Sigmoid colon (tissue), 7 donors: ENCODE data around the gene DNAI1. TPM values are rescaled to one million over a fixed set of nuclear protein-coding genes. Genes with fewer than 3 reads are reported as not detected.

Source experiments
- DNase-seq: peaks from one replicate; pipeline ENCODE4 v3.0.0-alpha.2; 2019
- H3K27ac ChIP-seq, 4 donors: fragments of 200-600 bp; sonication (generic); one replicate each; pipeline ENCODE4 v1.5.1; 2016 to 2019; ENCODE audit warnings: mild to moderate bottlenecking in 1 of 4
- H3K27me3 ChIP-seq, 3 donors: fragments of 200-600 bp; sonication (generic); one replicate each; pipeline ENCODE4 v1.5.1; 2019; ENCODE audit warnings: mild to moderate bottlenecking in 1 of 3
- H3K36me3 ChIP-seq, 4 donors: fragments of 200-600 bp; sonication (generic); one replicate each; pipeline ENCODE4 v1.5.1; 2016 to 2019
- H3K4me1 ChIP-seq, 4 donors: fragments of 200-600 bp; sonication (generic); one replicate each; pipeline ENCODE4 v1.5.1; 2017 to 2019
- H3K4me3 ChIP-seq, 4 donors: fragments of 200-600 bp; sonication (generic); one replicate each; pipeline ENCODE4 v1.5.1; 2017 to 2019; ENCODE audit warnings: mild to moderate bottlenecking in 2 of 4, moderate library complexity in 1 of 4
- H3K9me3 ChIP-seq, 4 donors: fragments of 200-600 bp in 3 of 4; sonication (generic) in 3 of 4; one replicate each; pipeline versions ENCODE4 v1.5.1 to v1.6.1; 2013 to 2019
- CTCF ChIP-seq, 4 experiments: fragments of 450-650 bp in 3 of 4; fragments of 200-600 bp in 1 of 4; IDR thresholded peaks; one replicate each; pipeline ENCODE4 v1.5.1; 2016 to 2019; ENCODE audit warnings: antibody characterized with exemption in 4 of 4, mild to moderate bottlenecking in 3 of 4, moderate library complexity in 2 of 4
- EP300 ChIP-seq, 4 donors: sonication (generic); formaldehyde crosslinking; IDR thresholded peaks; one replicate each; pipeline ENCODE4 v1.6.1; 2017; ENCODE audit warnings: antibody characterized with exemption in 4 of 4
- POLR2A ChIP-seq, 2 donors: fragments of 450-650 bp; IDR thresholded peaks; one replicate each; pipeline ENCODE4 v1.6.1; 2016; ENCODE audit warnings: antibody characterized with exemption in 2 of 2, mild to moderate bottlenecking in 2 of 2, moderate library complexity in 2 of 2
- POLR2AphosphoS5 ChIP-seq, 4 donors: sonication (generic); formaldehyde crosslinking; IDR thresholded peaks; one replicate each; pipeline ENCODE4 v1.6.1; 2017; ENCODE audit warnings: antibody characterized with exemption in 4 of 4
- WGBS, 2 donors: extraction: QIAGEN DNeasy Blood & Tissue Kit; methylation state at CpG; one replicate each; pipeline ENCODE4 v1.1.7; 2013; 5-methylcytosine and 5-hydroxymethylcytosine counted together
- intact Hi-C: fragments of 100-400 bp; cut with DNase I; formaldehyde crosslinking; loops from one replicate; pipeline ENCODE4 v1.15.1; 2023
- polyA plus RNA-seq, 3 donors: library from polyadenylated mRNA; stranded (reverse); fragments of 200-250 nt; gene quantifications; one replicate each; pipeline ENCODE4 v1.2.3, GENCODE V29; 2013
- total RNA-seq, 4 donors: library from RNA; depleted of rRNA; stranded (reverse); fragments of >200 nt; gene quantifications; one replicate each; pipeline ENCODE4 v1.1.0, GENCODE V29; 2016
- donor health status: healthy with polysubstance abuse.
- donor health status: Bipolar disorder and iron deficiency.
- donor health status: healthy.

The DNAI1 gene
- total and polyA plus RNA-seq, 7 donors = under 0.01 to 0.01 TPM; not detected in 5

- H3K9me3 ChIP-seq = no peaks in the 10 kb centered on the region
- DNase-seq = no peak
- H3K27ac ChIP-seq = peak overlapping the region in 3 of 4 donors; percentile 35 to 67 (median 51)
- no peaks in the 10 kb centered on the region for H3K36me3 ChIP-seq
- H3K4me1 ChIP-seq = peaks cover 0 to 29% (median 25%) of the 10 kb centered on the region in 4 donors
- no peaks in the 10 kb centered on the region for H3K27me3 ChIP-seq
- intact Hi-C loops = loop anchor here (2.0 to 5.0 kb wide), 6 partner anchors 44 to 169 kb away; partner anchors contain the start of genes DNAI1 and FAM219A
- WGBS, 2 donors = 70 to 85% methylated on average over 2 of the region's 2 CpGs
- no peak overlapping the region for H3K4me3 ChIP-seq
- TF ChIP-seq POLR2AphosphoS5 (IDR thresholded peaks at IDR 0.05) (no peak), CTCF (IDR thresholded peaks at IDR 0.05) (no peak), EP300 (IDR thresholded peaks at IDR 0.05) (no peak), POLR2A (IDR thresholded peaks at IDR 0.05) (no peak)
Measured at GRCh38 chr9:34501372-34501771, 42.8 kb downstream of the DNAI1 start.

- peak in 1 of 4 donors; percentile 23 for TF ChIP-seq EP300 (IDR thresholded peaks at IDR 0.05)
- TF ChIP-seq CTCF (IDR thresholded peaks at IDR 0.05) = peak; percentile 18 to 51 (median 32)
- TF ChIP-seq POLR2A (IDR thresholded peaks at IDR 0.05) = no peak
- TF ChIP-seq POLR2AphosphoS5 (IDR thresholded peaks at IDR 0.05) = peak in 3 of 4 donors; percentile 28 to 77 (median 68)
- Histone ChIP-seq H3K36me3 (no peaks in the 10 kb centered on the region), H3K9me3 (no peaks in the 10 kb centered on the region), H3K27me3 (no peaks in the 10 kb centered on the region), H3K27ac (peak overlapping the region in 3 of 4 donors; percentile 35 to 67 (median 51)), H3K4me1 (peaks cover 0 to 29% (median 25%) of the 10 kb centered on the region in 4 donors), H3K4me3 (no peak overlapping the region)
- DNase-seq = peak; percentile 89
- WGBS, 2 donors = 37 to 43% methylated on average over 5 of the region's 5 CpGs
- intact Hi-C loops = loop anchor here (2.0 to 5.0 kb wide), 6 partner anchors 45 to 170 kb away; partner anchors contain the start of genes DNAI1 and FAM219A
Measured at GRCh38 chr9:34501889-34502425, 43.4 kb downstream of the DNAI1 start.

- intact Hi-C loops = loop anchor here (5.0 kb wide), 2 partner anchors 45 to 170 kb away; partner anchors contain the start of genes DNAI1 and FAM219A
- Histone ChIP-seq H3K27ac (peak overlapping the region in 3 of 4 donors; percentile 35 to 67 (median 51)), H3K27me3 (no peaks in the 10 kb centered on the region), H3K4me3 (no peak overlapping the region), H3K4me1 (peaks cover 0 to 29% (median 25%) of the 10 kb centered on the region in 4 donors), H3K9me3 (no peaks in the 10 kb centered on the region), H3K36me3 (no peaks in the 10 kb centered on the region)
- 63 to 68% methylated on average over 10 of the region's 10 CpGs for WGBS, 2 donors
- no peak for TF ChIP-seq POLR2AphosphoS5 (IDR thresholded peaks at IDR 0.05)
- TF ChIP-seq EP300 (IDR thresholded peaks at IDR 0.05) = no peak
- TF ChIP-seq CTCF (IDR thresholded peaks at IDR 0.05) = no peak
- no peak for TF ChIP-seq POLR2A (IDR thresholded peaks at IDR 0.05)
- DNase-seq = no peak
Measured at GRCh38 chr9:34502471-34502870, 43.9 kb downstream of the DNAI1 start.

GRCh38 chr9:34502891-34503290 is 44.3 kb downstream of the DNAI1 start:
- peak overlapping the region in 3 of 4 donors; percentile 35 to 67 (median 51) for H3K27ac ChIP-seq
- H3K4me1 ChIP-seq = peaks cover 0 to 29% (median 25%) of the 10 kb centered on the region in 4 donors
- no peak for TF ChIP-seq POLR2A (IDR thresholded peaks at IDR 0.05)
- no peak for TF ChIP-seq CTCF (IDR thresholded peaks at IDR 0.05)
- no peak for TF ChIP-seq EP300 (IDR thresholded peaks at IDR 0.05)
- no peak for TF ChIP-seq POLR2AphosphoS5 (IDR thresholded peaks at IDR 0.05)
- H3K36me3 ChIP-seq = no peaks in the 10 kb centered on the region
- intact Hi-C loops = loop anchor here (5.0 kb wide), 2 partner anchors 46 to 171 kb away; partner anchors contain the start of genes DNAI1 and FAM219A
- H3K27me3 ChIP-seq = no peaks in the 10 kb centered on the region
- H3K9me3 ChIP-seq = no peaks in the 10 kb centered on the region
- no peak overlapping the region for H3K4me3 ChIP-seq
- DNase-seq = no peak
- 75 to 77% methylated on average over 6 of the region's 6 CpGs for WGBS, 2 donors
